ENCODE data around the gene CST7.

Gene CST7

GRCh38 chr20:24933266-24933908 is 15.7 kb upstream of the CST7 start:
- Histone ChIP-seq H3K27me3 (ENCODE audit: insufficient read depth, insufficient read length) (no peaks in the 10 kb centered on the region), H3K9ac (ENCODE audit: insufficient read length, low read depth) (no peak overlapping the region), H3K4me1 (ENCODE audit: insufficient read depth, insufficient read length) (no peaks in the 10 kb centered on the region), H3K4me3 (ENCODE audit: insufficient read length, low read depth) (no peak overlapping the region), H3K9me3 (ENCODE audit: insufficient read depth, low read length) (peaks cover 9% of the 10 kb centered on the region; the same call in 1 of the 2 replicates), H3K36me3 (ENCODE audit: insufficient read depth, insufficient read length, low read length) (no peaks in the 10 kb centered on the region)
- no peak for DNase-seq (ENCODE audit: low read depth, low spot score)
- TF ChIP-seq SUZ12 (IDR thresholded peaks at IDR 0.05; ENCODE audit: extremely low read depth, insufficient read depth, insufficient read length) (no peak), YY1 (IDR thresholded peaks at IDR 0.05; ENCODE audit: insufficient read depth, insufficient read length) (no peak), ZNF274 (IDR thresholded peaks at IDR 0.05; ENCODE audit: low read depth, low read length) (no peak)

GRCh38 chr20:24934101-24934661 is 14.9 kb upstream of the CST7 start:
- Histone ChIP-seq H3K36me3 (ENCODE audit: insufficient read depth, insufficient read length, low read length) (no peaks in the 10 kb centered on the region), H3K27me3 (ENCODE audit: insufficient read depth, insufficient read length) (no peaks in the 10 kb centered on the region), H3K9ac (ENCODE audit: insufficient read length, low read depth) (no peak overlapping the region), H3K4me3 (ENCODE audit: insufficient read length, low read depth) (no peak overlapping the region), H3K4me1 (ENCODE audit: insufficient read depth, insufficient read length) (no peaks in the 10 kb centered on the region), H3K9me3 (ENCODE audit: insufficient read depth, low read length) (peaks cover 9% of the 10 kb centered on the region; the same call in 1 of the 2 replicates)
- no peak for TF ChIP-seq SUZ12 (IDR thresholded peaks at IDR 0.05; ENCODE audit: extremely low read depth, insufficient read depth, insufficient read length)
- TF ChIP-seq YY1 (IDR thresholded peaks at IDR 0.05; ENCODE audit: insufficient read depth, insufficient read length) = no peak
- no peak for TF ChIP-seq ZNF274 (IDR thresholded peaks at IDR 0.05; ENCODE audit: low read depth, low read length)
- no peak for DNase-seq (ENCODE audit: low read depth, low spot score)

- no peak for DNase-seq (ENCODE audit: low read depth, low spot score)
These were observed 14.4 kb upstream of the CST7 start for GRCh38 chr20:24934716-24935115.

GRCh38 chr20:24935140-24935539 is 13.9 kb upstream of the CST7 start:
- H3K9ac ChIP-seq (ENCODE audit: insufficient read length, low read depth) = no peak overlapping the region
- no peak for DNase-seq (ENCODE audit: low read depth, low spot score)
- TF ChIP-seq YY1 (IDR thresholded peaks at IDR 0.05; ENCODE audit: insufficient read depth, insufficient read length) = no peak
- H3K9me3 ChIP-seq (ENCODE audit: insufficient read depth, low read length) = peaks cover 9% of the 10 kb centered on the region; the same call in 1 of the 2 replicates
- no peak overlapping the region for H3K4me3 ChIP-seq (ENCODE audit: insufficient read length, low read depth)
- H3K36me3 ChIP-seq (ENCODE audit: insufficient read depth, insufficient read length, low read length) = no peaks in the 10 kb centered on the region
- H3K27me3 ChIP-seq (ENCODE audit: insufficient read depth, insufficient read length) = no peaks in the 10 kb centered on the region
- H3K4me1 ChIP-seq (ENCODE audit: insufficient read depth, insufficient read length) = no peaks in the 10 kb centered on the region

More at GRCh38 chr20:24934716-24935115, 14.4 kb upstream of the CST7 start:
- Histone ChIP-seq H3K4me3 (ENCODE audit: insufficient read length, low read depth) (no peak overlapping the region), H3K4me1 (ENCODE audit: insufficient read depth, insufficient read length) (no peaks in the 10 kb centered on the region), H3K9ac (ENCODE audit: insufficient read length, low read depth) (no peak overlapping the region), H3K9me3 (ENCODE audit: insufficient read depth, low read length) (peaks cover 9% of the 10 kb centered on the region; the same call in 1 of the 2 replicates), H3K27me3 (ENCODE audit: insufficient read depth, insufficient read length) (no peaks in the 10 kb centered on the region), H3K36me3 (ENCODE audit: insufficient read depth, insufficient read length, low read length) (no peaks in the 10 kb centered on the region)
- TF ChIP-seq SUZ12 (IDR thresholded peaks at IDR 0.05; ENCODE audit: extremely low read depth, insufficient read depth, insufficient read length) (no peak), ZNF274 (IDR thresholded peaks at IDR 0.05; ENCODE audit: low read depth, low read length) (no peak), YY1 (IDR thresholded peaks at IDR 0.05; ENCODE audit: insufficient read depth, insufficient read length) (no peak)

- Histone ChIP-seq H3K9me3 (ENCODE audit: insufficient read depth, low read length) (peaks cover 12% of the 10 kb centered on the region; the same call in 1 of the 2 replicates), H3K9ac (ENCODE audit: insufficient read length, low read depth) (no peak overlapping the region), H3K27me3 (ENCODE audit: insufficient read depth, insufficient read length) (no peaks in the 10 kb centered on the region), H3K4me3 (ENCODE audit: insufficient read length, low read depth) (no peak overlapping the region), H3K36me3 (ENCODE audit: insufficient read depth, insufficient read length, low read length) (no peaks in the 10 kb centered on the region), H3K4me1 (ENCODE audit: insufficient read depth, insufficient read length) (no peaks in the 10 kb centered on the region)
- TF ChIP-seq YY1 (IDR thresholded peaks at IDR 0.05; ENCODE audit: insufficient read depth, insufficient read length) = no peak
- DNase-seq (ENCODE audit: low read depth, low spot score) = no peak
These were observed 13.1 kb upstream of the CST7 start for GRCh38 chr20:24935766-24936525.

GRCh38 chr20:24936526-24937407 is 12.3 kb upstream of the CST7 start:
- H3K9ac ChIP-seq (ENCODE audit: insufficient read length, low read depth) = no peak overlapping the region
- no peak overlapping the region for H3K4me3 ChIP-seq (ENCODE audit: insufficient read length, low read depth)
- no peak for DNase-seq (ENCODE audit: low read depth, low spot score)
- peaks cover 20% of the 10 kb centered on the region; the same call in 1 of the 2 replicates for H3K9me3 ChIP-seq (ENCODE audit: insufficient read depth, low read length)
- no peaks in the 10 kb centered on the region for H3K4me1 ChIP-seq (ENCODE audit: insufficient read depth, insufficient read length)
- H3K27me3 ChIP-seq (ENCODE audit: insufficient read depth, insufficient read length) = no peaks in the 10 kb centered on the region
- no peaks in the 10 kb centered on the region for H3K36me3 ChIP-seq (ENCODE audit: insufficient read depth, insufficient read length, low read length)
- TF ChIP-seq SUZ12 (IDR thresholded peaks at IDR 0.05; ENCODE audit: extremely low read depth, insufficient read depth, insufficient read length) (no peak), YY1 (IDR thresholded peaks at IDR 0.05; ENCODE audit: insufficient read depth, insufficient read length) (no peak), ZNF274 (IDR thresholded peaks at IDR 0.05; ENCODE audit: low read depth, low read length) (no peak)

All from NT2/D1 (cell line).